D341Med (cell line): Measurements from ENCODE around the gene AAGAB.

Source experiments
- DNase-seq: peaks from one replicate; pipeline ENCODE4 v3.0.0; 2012; ENCODE audit warnings: low spot score

The AAGAB gene

GRCh38 chr15:67208396-67208795 is 46.1 kb downstream of the AAGAB start:
- no peak for DNase-seq

- no peak for DNase-seq
Measured at GRCh38 chr15:67207555-67208207, 46.8 kb downstream of the AAGAB start.

DNA sequence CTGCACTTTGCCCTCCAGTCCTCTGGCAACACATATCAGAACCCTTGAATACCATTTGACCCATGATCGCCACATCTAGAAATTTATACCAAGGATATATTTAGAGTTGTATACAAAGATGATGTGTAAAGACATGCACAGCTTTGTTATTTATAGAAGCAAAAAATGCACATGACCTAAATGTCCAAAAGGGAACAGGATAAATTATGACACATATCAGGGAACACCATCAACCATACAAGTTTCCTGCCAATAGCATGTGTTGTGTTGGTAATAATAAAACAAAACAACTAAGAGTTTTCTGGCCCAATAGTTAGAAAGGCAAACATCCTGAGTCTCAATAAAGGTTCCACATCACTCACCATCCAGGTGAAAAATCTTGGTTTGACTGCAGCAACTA is 51.5 kb downstream of the AAGAB start:
- no peak for DNase-seq

DNA sequence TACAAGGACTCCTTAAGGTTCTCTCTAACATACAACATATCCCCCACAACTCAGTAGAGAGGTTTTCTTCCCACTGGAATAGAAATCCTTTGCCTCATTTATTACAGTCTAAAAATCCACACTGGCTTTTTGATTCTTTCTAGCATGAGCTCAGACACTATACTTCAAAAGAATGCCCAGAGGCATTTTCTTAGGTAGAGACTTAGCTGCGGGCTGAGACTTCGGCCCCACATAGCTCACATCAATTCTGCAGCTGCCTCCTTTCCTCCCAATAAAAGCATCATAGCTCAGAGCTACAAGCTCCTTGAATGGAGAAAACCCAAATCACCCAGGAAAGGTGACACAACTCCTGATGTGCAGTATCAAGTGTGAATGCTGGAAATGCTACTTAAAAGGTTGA is 52.4 kb downstream of the AAGAB start:
- DNase-seq = no peak

DNA sequence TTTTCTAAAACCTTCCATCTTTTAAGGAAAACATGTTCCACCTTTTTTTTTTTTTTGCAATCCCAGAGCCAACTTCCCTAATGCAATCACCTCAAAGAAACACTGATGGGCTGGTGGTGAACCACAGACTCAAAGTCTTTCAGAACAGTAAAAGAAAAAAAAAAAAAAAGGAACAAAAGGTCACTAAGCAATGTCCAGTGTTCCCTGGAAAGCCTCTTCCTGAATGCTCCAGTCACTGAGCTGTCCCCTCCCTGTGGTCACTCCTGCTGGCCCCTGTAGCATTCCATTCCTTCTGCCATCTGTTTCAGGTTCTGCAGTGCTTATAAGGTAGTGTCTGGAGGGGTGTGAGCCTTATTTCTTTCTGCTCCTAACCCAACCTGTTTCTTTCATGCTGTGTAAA is 53.3 kb downstream of the AAGAB start:
- no peak for DNase-seq

DNA sequence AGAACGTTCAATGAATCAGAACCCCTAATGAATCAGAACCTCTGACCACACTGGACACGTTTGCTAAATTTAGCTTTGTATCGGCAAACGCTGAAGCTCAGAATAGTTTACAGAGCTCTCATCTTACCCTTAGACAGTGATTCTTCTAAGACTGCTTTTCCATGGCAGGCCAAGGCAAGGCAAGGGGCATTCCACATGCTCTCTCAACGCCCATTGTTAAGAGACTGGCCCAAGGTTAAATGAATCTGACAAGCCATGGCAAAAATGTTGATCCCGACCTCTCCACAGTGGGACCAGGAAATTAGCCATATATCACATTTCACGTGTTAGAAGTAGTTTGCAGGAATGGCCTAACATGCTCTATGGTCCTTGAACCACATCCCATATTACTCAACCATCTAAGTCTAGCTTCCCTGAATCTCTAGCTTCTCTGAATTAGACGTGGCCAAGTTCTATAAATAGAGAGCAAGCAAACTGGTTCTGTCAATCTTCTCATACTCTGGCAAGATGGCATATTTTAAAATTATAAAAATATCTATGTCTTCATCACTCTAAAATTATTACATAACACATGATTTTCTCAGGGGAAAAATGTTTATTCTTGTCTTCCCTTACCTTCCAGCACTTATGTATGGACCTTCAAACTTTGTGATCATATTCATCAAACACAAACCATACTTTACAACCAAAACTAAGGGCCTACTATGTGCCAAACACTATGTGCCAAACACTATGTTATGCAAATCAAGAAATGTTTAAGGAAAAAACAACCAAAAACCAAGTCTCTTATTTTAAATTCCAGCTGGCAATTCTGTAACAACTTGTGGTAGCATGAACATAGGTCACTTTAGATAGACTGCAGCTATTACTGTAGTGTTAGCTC is 54.3 kb downstream of the AAGAB start:
- DNase-seq = no peak

GRCh38 chr15:67199391-67199790 is 55.1 kb downstream of the AAGAB start:
- DNase-seq = no peak

DNA sequence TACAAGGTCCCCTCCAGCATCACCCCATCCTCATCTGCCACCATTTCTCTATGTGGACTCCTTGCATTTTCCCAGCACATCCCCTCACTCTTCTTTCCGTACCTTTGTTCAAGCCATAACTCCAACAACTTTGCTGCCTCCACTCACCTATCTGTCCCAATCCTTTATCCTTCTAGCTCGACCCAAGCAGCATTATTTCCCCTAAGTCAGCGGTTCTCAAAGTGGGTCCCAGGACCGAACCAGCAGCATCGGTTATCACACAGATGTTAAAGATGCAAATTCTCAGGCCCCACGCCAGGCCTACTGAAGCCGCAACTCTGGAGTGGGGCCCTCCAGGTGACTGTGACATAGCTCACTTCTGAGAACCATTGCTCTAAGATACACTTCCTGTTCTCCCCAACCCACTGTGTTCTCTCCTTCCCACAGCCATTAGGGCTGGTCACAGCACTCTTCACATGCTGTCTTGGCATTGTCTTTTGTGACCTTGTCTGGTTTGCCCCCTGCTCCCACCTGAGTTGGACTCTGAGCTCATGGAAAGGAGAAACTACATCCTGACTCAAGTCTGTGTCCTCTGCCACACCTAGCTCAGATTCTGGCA is 56.2 kb downstream of the AAGAB start:
- no peak for DNase-seq

DNA sequence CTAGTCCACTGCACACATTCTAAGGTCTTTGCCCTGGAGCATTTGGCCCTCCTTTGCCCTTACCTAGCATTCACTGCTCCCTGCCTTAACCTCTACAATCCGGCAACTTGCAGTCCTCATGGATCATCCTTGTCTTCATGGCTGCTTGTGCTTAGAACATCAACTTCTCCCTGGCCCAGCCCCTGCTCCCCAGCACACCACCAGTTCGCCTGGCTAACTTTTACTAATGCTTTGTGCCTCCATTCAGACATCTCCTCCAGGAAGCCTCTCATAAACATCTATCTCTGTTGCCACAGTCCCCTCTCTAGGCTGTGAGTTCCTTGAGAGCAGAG is 57.1 kb downstream of the AAGAB start:
- DNase-seq = no peak

- DNase-seq = no peak
Measured at GRCh38 chr15:67196672-67197363, 57.6 kb downstream of the AAGAB start.

GRCh38 chr15:67196222-67196621 is 58.2 kb downstream of the AAGAB start:
- no peak for DNase-seq

DNA sequence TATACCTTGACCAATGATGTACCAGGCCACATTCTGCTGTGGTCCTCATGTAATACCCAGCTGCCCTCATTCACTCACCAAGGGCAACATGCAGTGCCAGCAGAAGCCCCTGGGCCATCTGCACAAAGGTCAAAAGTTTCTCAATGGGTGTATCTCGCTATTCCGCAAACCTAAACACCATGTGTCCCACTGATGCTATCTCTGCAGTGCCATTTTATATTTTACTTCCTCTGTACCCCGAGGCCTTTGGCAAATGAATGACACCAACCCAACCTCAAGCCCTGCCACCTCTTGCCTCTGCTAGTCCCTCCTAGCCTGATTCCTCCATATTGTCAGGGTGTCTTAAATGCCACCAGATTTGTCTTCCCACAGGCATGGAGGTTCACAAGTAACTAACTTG is 59.2 kb downstream of the AAGAB start:
- DNase-seq = no peak

DNA sequence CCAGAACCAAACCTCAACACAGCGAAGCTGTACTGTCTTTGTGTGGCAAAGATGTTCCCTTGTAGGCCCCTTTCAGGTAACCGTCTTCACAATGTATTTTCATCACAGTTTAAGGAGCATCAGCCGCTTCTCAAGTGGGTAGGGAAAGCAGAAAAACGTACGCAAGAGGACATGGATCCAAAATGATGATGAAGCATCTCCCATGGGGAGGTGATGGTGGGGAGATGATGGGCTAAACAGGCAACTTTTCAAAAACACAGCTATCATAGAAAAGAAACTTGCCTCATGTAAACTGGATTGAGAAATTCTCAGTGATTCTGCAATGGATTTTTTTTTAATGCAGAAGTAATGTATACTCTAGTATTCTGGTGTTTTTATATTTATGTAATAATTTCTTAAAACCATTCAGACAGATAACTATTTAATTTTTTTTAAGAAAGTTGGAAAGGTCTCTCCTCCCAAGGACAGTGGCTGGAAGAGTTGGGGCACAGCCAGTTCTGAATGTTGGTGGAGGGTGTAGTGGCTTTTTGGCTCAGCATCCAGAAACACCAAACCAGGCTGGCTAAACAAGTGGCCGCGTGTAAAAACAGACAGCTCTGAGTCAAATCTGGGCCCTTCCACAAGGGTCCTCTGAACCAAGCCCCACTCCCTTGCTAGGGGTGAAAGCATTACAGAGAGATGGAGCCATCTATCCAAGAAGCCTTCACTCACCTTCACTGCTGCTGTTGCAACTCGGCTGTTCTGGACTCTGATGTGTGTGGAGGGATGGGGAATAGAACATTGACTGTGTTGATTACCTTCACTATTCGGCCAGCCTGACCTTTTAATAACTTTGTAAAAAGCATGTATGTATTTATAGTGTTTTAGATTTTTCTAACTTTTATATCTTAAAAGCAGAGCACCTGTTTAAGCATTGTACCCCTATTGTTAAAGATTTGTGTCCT is 60.0 kb downstream of the AAGAB start:
- DNase-seq = no peak

- DNase-seq = no peak
Measured at GRCh38 chr15:67193223-67193990, 61.1 kb downstream of the AAGAB start.

DNA sequence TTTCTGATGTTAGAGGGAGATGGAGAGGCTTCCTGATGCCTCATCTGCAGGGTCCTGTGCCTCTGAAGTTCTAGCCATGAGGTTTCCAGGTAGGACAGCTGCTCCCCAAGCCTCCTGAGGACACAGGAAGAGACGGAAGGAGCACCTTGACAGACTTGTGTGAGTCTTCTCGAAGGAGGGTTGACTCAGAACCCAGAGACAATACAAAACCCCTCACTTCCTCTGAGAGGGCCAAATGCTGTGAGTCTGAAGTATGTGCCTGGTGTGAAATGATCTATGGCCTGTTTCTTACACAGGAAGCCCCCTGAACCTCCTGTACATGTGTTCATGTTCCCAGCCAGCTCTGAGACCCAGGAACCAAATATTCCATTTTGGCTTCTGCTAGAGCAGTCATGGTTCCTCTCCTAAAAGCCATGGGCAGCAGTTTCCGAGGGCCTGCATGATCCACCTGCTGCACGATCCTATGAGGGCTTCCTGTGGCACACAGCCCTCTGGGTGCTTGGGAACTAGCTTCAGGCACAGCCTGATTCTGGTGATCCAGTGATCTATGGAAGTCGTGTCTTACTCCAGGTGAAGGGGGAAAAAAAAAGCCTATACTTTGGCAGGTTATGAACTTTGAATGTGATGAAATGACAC is 62.2 kb downstream of the AAGAB start:
- DNase-seq = peak; percentile 8

DNA sequence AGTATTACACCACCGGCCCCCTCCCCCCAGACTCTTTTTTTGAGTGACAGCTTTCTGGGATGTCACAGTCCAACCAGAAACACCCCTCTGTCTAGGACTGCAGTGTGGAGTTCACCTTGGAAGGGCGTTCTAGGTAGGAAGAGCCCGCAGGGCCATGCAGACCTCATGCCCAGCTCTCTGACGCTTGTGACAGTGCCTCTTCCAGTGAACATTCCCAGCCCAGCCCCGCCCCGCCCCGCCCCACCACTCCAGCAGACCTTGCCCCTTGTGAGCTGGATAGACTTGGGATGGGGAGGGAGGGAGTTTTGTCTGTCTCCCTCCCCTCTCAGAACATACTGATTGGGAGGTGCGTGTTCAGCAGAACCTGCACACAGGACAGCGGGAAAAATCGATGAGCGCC is 63.6 kb downstream of the AAGAB start:
- DNase-seq = peak; percentile 21

DNA sequence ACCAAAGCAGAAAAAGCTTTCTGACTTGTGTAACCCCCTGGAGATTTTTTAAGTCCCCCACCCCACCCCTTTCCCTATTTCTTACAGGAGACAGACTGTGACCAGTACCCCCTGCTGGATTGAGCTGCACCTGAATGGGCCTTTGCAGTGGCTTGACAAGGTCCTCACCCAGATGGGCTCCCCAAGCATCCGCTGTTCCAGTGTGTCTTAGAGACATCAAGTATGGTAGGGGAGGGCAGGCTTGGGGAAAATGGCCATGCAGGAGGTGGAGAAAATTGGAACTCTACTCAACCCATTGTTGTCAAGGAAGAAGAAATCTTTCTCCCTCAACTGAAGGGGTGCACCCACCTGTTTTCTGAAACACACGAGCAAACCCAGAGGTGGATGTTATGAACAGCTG is 64.1 kb downstream of the AAGAB start:
- DNase-seq = no peak

GRCh38 chr15:67189326-67190051 is 65.0 kb downstream of the AAGAB start:
- DNase-seq = peak; percentile 22

DNA sequence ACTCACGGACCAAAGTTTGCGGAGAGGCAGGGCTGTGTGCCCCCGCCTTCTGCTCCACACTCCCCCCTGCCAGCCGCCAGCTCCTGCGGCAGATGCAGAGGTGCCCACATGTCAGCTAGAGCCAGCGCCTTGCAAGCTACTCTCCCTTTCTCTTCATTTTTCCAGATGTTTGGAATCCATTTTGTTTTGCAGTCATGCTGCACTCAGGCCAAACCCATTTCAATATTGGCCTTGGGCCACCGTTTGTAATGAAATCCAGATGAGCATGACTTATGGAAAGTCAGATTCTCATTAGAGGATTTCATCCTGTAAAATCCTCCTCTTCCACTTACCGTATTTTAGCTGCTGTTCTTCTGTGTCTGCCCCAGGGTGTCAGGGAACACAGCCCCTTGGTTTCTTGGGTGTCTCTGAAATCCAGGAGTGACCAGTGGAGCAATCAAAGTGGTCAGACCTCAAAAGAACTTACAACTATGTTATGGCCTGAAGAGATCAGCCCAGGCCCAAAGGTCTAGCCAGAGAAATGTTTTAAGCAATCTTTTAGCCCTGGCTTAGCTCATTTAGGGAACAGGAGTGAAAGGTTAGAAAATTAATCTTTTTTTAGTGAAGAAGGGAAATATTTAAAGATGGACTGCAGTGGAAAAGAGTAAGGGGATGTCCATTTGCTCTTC is 65.8 kb downstream of the AAGAB start:
- DNase-seq = peak; percentile 14
